ENCODE data around the gene COL9A2.
A peak's percentile ranks its signal among the peaks of the same experiment; 100 is the strongest.
"Not testable (repeated sequence)": the region's sequence is repeated elsewhere in the genome, so short reads cannot be mapped to it uniquely, and the experiment has no call there.

COL9A2 gene

DNA sequence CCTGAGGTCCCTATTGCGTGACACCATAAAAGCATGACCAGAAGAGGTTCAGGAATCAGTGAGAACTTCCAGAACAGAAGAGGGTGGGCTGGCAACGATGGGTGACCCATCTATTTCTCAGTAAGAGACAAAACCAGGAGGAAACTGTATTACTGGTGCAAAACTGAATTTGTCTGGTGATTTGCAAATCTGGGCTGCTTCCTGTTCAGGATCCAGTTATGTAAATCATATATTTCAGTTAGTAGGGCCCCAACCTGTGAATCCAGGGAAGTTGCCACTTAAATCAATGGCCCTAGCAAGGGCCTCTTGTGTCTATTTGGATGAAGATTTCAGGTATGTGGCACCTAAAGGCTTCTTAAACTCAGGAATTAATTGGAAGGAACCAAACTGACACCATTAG is 33.3 kb upstream of the COL9A2 start (continued):
- TF ChIP-seq, protein P1, sequence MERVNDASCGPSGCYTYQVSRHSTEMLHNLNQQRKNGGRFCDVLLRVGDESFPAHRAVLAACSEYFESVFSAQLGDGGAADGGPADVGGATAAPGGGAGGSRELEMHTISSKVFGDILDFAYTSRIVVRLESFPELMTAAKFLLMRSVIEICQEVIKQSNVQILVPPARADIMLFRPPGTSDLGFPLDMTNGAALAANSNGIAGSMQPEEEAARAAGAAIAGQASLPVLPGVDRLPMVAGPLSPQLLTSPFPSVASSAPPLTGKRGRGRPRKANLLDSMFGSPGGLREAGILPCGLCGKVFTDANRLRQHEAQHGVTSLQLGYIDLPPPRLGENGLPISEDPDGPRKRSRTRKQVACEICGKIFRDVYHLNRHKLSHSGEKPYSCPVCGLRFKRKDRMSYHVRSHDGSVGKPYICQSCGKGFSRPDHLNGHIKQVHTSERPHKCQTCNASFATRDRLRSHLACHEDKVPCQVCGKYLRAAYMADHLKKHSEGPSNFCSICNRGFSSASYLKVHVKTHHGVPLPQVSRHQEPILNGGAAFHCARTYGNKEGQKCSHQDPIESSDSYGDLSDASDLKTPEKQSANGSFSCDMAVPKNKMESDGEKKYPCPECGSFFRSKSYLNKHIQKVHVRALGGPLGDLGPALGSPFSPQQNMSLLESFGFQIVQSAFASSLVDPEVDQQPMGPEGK (CRISPR knock-in tag; IDR thresholded peaks at IDR 0.05; ENCODE audit: borderline replicate concordance): no peak

DNA sequence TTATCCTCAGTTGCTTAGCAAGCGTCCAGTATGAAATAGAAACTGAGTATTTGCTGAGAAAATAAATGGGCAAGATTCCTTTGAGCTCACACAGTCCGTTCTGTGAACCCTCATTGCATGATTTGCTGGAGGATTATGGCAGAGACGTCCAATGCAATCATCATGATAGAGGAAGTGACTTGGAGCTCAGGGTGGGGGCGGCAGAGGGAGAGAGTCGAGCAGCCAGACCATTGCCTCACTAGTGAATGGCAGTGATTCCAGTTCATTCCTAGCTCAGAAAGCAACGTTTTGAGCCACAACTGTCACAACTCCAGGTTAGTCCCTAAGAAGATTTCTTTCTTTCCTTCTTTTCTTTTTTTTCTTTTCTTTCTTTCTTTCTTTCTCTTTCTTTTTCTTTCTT is 27.5 kb upstream of the COL9A2 start:
- TF ChIP-seq OSR1 (CRISPR knock-in tag; IDR thresholded peaks at IDR 0.05) (no peak), SNAI2 (CRISPR knock-in tag; IDR thresholded peaks at IDR 0.05) (no peak), ZFP30 (CRISPR knock-in tag; IDR thresholded peaks at IDR 0.05) (no peak), ZNF565 (CRISPR knock-in tag; conservative IDR thresholded peaks at IDR 0.05; ENCODE audit: low read depth) (no peak), ISL1 (CRISPR knock-in tag; IDR thresholded peaks at IDR 0.05) (no peak), ZFP3 (CRISPR knock-in tag; IDR thresholded peaks at IDR 0.05) (no peak), CSDC2 (CRISPR knock-in tag; IDR thresholded peaks at IDR 0.05) (no peak), BACH2 (CRISPR knock-in tag; IDR thresholded peaks at IDR 0.05; ENCODE audit: borderline replicate concordance) (no peak), PPARA (CRISPR knock-in tag; IDR thresholded peaks at IDR 0.05; ENCODE audit: borderline replicate concordance) (no peak), GLIS3 (CRISPR knock-in tag; IDR thresholded peaks at IDR 0.05) (no peak)
- TF ChIP-seq, protein P2, sequence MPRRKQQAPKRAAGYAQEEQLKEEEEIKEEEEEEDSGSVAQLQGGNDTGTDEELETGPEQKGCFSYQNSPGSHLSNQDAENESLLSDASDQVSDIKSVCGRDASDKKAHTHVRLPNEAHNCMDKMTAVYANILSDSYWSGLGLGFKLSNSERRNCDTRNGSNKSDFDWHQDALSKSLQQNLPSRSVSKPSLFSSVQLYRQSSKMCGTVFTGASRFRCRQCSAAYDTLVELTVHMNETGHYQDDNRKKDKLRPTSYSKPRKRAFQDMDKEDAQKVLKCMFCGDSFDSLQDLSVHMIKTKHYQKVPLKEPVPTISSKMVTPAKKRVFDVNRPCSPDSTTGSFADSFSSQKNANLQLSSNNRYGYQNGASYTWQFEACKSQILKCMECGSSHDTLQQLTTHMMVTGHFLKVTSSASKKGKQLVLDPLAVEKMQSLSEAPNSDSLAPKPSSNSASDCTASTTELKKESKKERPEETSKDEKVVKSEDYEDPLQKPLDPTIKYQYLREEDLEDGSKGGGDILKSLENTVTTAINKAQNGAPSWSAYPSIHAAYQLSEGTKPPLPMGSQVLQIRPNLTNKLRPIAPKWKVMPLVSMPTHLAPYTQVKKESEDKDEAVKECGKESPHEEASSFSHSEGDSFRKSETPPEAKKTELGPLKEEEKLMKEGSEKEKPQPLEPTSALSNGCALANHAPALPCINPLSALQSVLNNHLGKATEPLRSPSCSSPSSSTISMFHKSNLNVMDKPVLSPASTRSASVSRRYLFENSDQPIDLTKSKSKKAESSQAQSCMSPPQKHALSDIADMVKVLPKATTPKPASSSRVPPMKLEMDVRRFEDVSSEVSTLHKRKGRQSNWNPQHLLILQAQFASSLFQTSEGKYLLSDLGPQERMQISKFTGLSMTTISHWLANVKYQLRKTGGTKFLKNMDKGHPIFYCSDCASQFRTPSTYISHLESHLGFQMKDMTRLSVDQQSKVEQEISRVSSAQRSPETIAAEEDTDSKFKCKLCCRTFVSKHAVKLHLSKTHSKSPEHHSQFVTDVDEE (CRISPR knock-in tag; IDR thresholded peaks at IDR 0.05): no peak
- TF ChIP-seq, protein P3, sequence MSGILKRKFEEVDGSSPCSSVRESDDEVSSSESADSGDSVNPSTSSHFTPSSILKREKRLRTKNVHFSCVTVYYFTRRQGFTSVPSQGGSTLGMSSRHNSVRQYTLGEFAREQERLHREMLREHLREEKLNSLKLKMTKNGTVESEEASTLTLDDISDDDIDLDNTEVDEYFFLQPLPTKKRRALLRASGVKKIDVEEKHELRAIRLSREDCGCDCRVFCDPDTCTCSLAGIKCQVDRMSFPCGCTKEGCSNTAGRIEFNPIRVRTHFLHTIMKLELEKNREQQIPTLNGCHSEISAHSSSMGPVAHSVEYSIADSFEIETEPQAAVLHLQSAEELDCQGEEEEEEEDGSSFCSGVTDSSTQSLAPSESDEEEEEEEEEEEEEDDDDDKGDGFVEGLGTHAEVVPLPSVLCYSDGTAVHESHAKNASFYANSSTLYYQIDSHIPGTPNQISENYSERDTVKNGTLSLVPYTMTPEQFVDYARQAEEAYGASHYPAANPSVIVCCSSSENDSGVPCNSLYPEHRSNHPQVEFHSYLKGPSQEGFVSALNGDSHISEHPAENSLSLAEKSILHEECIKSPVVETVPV (CRISPR knock-in tag; IDR thresholded peaks at IDR 0.05): no peak
- TF ChIP-seq, protein P4, sequence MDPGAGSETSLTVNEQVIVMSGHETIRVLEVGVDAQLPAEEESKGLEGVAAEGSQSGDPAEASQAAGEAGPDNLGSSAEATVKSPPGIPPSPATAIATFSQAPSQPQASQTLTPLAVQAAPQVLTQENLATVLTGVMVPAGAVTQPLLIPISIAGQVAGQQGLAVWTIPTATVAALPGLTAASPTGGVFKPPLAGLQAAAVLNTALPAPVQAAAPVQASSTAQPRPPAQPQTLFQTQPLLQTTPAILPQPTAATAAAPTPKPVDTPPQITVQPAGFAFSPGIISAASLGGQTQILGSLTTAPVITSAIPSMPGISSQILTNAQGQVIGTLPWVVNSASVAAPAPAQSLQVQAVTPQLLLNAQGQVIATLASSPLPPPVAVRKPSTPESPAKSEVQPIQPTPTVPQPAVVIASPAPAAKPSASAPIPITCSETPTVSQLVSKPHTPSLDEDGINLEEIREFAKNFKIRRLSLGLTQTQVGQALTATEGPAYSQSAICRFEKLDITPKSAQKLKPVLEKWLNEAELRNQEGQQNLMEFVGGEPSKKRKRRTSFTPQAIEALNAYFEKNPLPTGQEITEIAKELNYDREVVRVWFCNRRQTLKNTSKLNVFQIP (CRISPR knock-in tag; IDR thresholded peaks at IDR 0.05; ENCODE audit: borderline replicate concordance, low read depth): no peak
- peak; percentile 95 for ATAC-seq

DNA sequence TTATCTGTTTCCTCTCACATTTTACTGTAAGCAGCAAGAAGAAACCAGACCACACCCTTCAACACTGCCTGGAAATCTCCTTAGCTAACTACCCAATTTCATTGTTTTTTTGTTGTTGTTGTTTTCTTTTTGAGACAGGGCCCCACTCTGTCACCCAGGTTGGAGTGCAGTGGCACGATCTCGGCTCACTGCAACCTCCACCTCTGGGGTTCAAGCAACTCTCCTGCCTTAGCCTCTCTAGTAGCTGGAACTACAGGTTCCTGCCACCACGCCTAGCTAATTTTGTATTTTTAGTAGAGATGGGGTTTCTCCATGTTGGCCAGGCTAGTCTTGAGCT is 25.3 kb upstream of the COL9A2 start:
- not testable (repeated sequence) for ATAC-seq

DNA sequence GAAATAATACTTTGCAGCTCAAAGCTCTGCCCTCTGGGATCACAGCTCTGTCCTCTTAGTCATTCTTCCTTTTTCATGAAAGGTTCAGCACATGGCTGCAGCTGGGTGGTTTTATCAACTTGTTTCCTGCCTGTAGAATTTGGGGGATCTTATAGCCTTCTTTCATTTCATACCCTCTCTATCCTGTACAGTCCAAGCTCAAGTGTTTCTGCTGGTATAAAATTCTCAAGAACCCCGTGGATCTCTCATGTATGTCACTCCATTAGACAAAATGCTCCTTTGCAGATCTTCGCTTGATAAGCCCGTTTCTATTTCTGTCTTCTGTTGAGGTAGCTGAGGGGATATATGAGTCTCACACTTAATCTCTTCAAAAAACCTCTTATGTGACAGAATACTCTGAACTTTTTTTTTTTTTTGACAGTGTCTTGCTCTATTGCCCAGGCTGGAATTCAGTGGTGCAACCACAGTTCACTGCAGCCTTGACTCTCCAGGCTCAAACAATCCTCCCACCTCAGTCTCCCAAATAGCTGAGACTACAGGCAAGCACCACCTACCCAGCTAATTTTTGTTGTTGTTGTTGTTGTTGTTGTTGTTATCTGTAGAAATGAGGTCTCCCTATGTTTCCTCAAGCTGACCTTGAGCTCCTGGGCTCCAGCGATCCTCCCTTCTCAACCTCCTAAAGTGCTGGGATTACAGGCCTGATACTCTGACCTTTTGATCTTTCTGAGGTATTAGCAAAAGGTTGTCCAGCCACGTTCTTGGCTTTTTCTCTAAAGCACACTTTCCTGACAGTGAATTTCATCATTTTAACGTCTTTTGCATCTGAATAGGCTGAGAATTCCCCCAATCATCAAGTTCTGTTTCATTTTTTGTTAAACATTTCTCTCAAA is 24.6 kb upstream of the COL9A2 start:
- ATAC-seq: no peak
- TF ChIP-seq, protein P5, sequence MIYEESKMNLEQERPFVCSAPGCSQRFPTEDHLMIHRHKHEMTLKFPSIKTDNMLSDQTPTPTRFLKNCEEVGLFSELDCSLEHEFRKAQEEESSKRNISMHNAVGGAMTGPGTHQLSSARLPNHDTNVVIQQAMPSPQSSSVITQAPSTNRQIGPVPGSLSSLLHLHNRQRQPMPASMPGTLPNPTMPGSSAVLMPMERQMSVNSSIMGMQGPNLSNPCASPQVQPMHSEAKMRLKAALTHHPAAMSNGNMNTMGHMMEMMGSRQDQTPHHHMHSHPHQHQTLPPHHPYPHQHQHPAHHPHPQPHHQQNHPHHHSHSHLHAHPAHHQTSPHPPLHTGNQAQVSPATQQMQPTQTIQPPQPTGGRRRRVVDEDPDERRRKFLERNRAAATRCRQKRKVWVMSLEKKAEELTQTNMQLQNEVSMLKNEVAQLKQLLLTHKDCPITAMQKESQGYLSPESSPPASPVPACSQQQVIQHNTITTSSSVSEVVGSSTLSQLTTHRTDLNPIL (CRISPR knock-in tag; IDR thresholded peaks at IDR 0.05; ENCODE audit: low read depth): no peak
- no peak for TF ChIP-seq ZFP3 (CRISPR knock-in tag; IDR thresholded peaks at IDR 0.05)
- TF ChIP-seq ZNF8 (CRISPR knock-in tag; IDR thresholded peaks at IDR 0.05): no peak
- TF ChIP-seq, protein P4 (CRISPR knock-in tag; IDR thresholded peaks at IDR 0.05; ENCODE audit: borderline replicate concordance, low read depth): no peak
- TF ChIP-seq ESRRG (CRISPR knock-in tag; IDR thresholded peaks at IDR 0.05): no peak
- TF ChIP-seq ISL1 (CRISPR knock-in tag; IDR thresholded peaks at IDR 0.05): no peak
- TF ChIP-seq ZNF565 (CRISPR knock-in tag; conservative IDR thresholded peaks at IDR 0.05; ENCODE audit: low read depth): no peak
- TF ChIP-seq, protein P3 (CRISPR knock-in tag; IDR thresholded peaks at IDR 0.05): no peak
- no peak for TF ChIP-seq GLIS3 (CRISPR knock-in tag; IDR thresholded peaks at IDR 0.05)
- no peak for TF ChIP-seq ZNF70 (CRISPR knock-in tag; IDR thresholded peaks at IDR 0.05)
- TF ChIP-seq ARNTL (CRISPR knock-in tag; IDR thresholded peaks at IDR 0.05; ENCODE audit: borderline replicate concordance, low read depth): no peak
- no peak for TF ChIP-seq OSR1 (CRISPR knock-in tag; IDR thresholded peaks at IDR 0.05)
- TF ChIP-seq, protein P1 (CRISPR knock-in tag; IDR thresholded peaks at IDR 0.05; ENCODE audit: borderline replicate concordance): no peak

Data from SK-N-SH treated with all-trans-retinoic acid at 6 μM for 48 hours (cell line).